Dendritic cell treated with granulocyte-macrophage colony-stimulating factor and Interleukin-4, amounts not matched to agents 40 ng/mL and 50 ng/mL, for 4 days (primary cell): ENCODE results near the gene SLC25A5.
A peak's percentile ranks its signal among the peaks of the same experiment; 100 is the strongest.
"Not testable (repeated sequence)": the region's sequence is repeated elsewhere in the genome, so short reads cannot be mapped to it uniquely, and the experiment has no call there.

Experiments used
- H3K27ac Mint-ChIP-seq: one replicate; pipeline ENCODE4 v1.8.0; 2022; ENCODE audit warnings: mild to moderate bottlenecking, mixed read lengths
- H3K27me3 Mint-ChIP-seq: one replicate; pipeline ENCODE4 v1.8.0; 2022; ENCODE audit warnings: mild to moderate bottlenecking, mixed read lengths
- H3K36me3 Mint-ChIP-seq: one replicate; pipeline ENCODE4 v1.8.0; 2022; ENCODE audit warnings: low read depth, mixed read lengths
- H3K4me1 Mint-ChIP-seq: one replicate; pipeline ENCODE4 v1.8.0; 2022; ENCODE audit warnings: low read depth, mixed read lengths
- H3K4me3 Mint-ChIP-seq: one replicate; pipeline ENCODE4 v1.8.0; 2022; ENCODE audit warnings: mild to moderate bottlenecking, moderate library complexity, mixed read lengths
- H3K9me3 Mint-ChIP-seq: one replicate; pipeline ENCODE4 v1.8.0; 2022; ENCODE audit warnings: mixed read lengths
- intact Hi-C: fragments of 100-400 bp; cut with micrococcal nuclease; formaldehyde crosslinking; loops from one replicate; pipeline ENCODE4 v1.15.0; 2022

Gene SLC25A5

DNA sequence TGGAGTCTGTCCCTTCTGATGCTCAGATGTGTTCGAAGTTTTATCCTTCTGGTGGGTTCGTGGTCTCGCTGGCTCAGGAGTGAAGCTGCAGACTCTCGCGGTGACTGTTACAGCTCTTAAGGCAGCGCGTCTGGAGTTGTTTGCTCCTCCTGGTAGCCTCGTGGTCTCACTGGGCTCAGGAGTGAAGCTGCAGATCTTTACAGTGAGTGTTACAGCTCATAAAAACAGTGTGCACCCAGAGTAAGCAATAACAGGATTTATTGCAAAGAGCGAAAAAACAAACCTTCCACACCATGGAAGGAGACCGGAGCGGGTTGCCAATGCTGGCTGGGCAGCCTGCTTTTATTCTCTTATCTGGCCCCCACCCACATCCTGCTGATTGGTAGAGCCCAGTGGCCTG lies 18.5 kb downstream of the SLC25A5 start:
- Mint-ChIP-seq H3K9me3 (no peaks in the 10 kb centered on the region), H3K4me1 (peaks cover 9% of the 10 kb centered on the region), H3K27me3 (peaks cover 2% of the 10 kb centered on the region), H3K27ac (no peak overlapping the region), H3K36me3 (no peaks in the 10 kb centered on the region), H3K4me3 (no peak overlapping the region)
- intact Hi-C loops: no loop called here

DNA sequence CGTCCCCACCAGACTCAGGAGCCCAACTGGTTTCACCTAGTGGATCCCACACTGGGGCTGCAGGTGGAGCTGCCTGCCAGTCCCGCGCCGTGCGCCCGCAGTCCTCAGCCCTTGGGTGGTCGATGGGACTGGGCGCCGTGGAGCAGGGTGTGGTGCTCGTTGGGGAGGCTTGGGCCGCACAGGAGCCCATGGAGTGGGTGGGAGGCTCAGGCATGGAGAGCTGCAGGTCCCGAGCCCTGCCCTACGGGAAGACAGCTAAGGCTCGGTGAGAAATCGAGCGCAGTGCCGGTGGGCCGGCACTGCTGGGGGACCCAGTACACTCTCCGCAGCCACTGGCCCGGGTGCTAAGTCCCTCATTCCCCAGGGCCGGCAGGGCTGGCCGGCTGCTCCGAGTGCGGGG lies 19.5 kb downstream of the SLC25A5 start:
- intact Hi-C loops, H3K27ac Mint-ChIP-seq, H3K27me3 Mint-ChIP-seq, H3K36me3 Mint-ChIP-seq, H3K4me1 Mint-ChIP-seq, H3K4me3 Mint-ChIP-seq, H3K9me3 Mint-ChIP-seq: not testable (repeated sequence)

- no peaks in the 10 kb centered on the region for H3K9me3 Mint-ChIP-seq
- no peaks in the 10 kb centered on the region for H3K4me1 Mint-ChIP-seq
- no peaks in the 10 kb centered on the region for H3K36me3 Mint-ChIP-seq
- no peak overlapping the region for H3K27ac Mint-ChIP-seq
- intact Hi-C loops: no loop called here
- H3K4me3 Mint-ChIP-seq: no peak overlapping the region
- H3K27me3 Mint-ChIP-seq: no peaks in the 10 kb centered on the region
These were observed 20.5 kb downstream of the SLC25A5 start for GRCh38 chrX:119488749-119489148.

- Mint-ChIP-seq H3K9me3 (no peaks in the 10 kb centered on the region), H3K27ac (no peak overlapping the region), H3K4me3 (no peak overlapping the region), H3K4me1 (no peaks in the 10 kb centered on the region), H3K27me3 (no peaks in the 10 kb centered on the region), H3K36me3 (no peaks in the 10 kb centered on the region)
- intact Hi-C loops: no loop called here
These were observed 21.2 kb downstream of the SLC25A5 start for GRCh38 chrX:119489212-119490074.

DNA sequence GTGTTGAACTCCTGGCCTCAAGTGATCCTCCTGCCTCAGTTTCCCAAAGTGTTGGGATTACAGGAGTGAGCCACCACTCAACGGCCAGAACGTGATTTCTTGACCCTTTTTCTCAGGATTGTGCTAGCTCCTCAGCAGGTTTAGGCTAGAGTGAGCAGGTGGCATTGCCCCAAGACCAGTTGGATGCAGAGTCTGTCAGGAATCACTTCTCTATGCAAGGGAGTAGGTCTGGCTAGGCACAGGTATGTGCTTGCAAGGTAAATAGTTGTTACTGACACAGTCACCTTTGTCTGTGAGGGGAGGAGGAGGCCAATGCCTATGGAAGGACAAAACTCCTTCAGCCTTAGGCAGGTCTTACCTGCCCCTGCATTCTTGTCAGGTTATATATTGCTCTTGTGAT lies 24.2 kb downstream of the SLC25A5 start:
- intact Hi-C loops: no loop called here
- Mint-ChIP-seq H3K27ac (no peak overlapping the region), H3K36me3 (no peaks in the 10 kb centered on the region), H3K27me3 (no peaks in the 10 kb centered on the region), H3K9me3 (no peaks in the 10 kb centered on the region), H3K4me3 (no peak overlapping the region), H3K4me1 (peaks cover 10% of the 10 kb centered on the region)

DNA sequence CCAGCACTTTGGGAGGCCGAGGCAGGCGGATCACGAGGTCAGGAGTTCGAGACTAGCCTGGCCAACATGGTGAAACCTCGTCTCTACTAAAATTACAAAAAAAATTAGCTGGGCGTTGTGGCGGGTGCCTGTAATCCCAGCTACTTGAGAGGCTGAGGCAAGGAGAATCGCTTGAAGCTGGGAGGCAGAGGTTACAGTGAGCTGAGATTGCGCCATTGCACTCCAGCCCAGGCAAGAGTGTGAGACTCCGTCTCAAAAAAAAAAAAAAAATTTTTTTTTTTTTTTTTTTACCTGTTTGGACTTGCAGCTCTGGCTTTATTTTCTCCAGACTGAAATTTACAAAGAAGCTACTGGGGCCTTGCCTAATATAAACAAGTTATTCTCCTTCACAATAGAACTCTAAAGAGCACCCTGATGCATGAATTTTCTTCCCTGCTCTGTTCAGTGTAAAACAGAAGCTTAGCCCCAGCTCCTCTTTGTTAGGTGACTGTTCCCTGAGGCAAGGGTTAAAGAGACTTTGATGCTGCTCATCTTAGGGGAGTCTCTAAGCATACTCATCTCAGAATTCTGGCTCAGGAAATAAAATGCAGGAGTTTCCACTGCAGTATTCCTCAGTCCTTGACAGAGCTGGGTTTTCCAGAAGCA lies 25.7 kb downstream of the SLC25A5 start:
- H3K27me3 Mint-ChIP-seq, H3K36me3 Mint-ChIP-seq, H3K9me3 Mint-ChIP-seq, H3K4me3 Mint-ChIP-seq, H3K27ac Mint-ChIP-seq, intact Hi-C loops: not testable (repeated sequence)
- peaks cover 13% of the 10 kb centered on the region for H3K4me1 Mint-ChIP-seq

DNA sequence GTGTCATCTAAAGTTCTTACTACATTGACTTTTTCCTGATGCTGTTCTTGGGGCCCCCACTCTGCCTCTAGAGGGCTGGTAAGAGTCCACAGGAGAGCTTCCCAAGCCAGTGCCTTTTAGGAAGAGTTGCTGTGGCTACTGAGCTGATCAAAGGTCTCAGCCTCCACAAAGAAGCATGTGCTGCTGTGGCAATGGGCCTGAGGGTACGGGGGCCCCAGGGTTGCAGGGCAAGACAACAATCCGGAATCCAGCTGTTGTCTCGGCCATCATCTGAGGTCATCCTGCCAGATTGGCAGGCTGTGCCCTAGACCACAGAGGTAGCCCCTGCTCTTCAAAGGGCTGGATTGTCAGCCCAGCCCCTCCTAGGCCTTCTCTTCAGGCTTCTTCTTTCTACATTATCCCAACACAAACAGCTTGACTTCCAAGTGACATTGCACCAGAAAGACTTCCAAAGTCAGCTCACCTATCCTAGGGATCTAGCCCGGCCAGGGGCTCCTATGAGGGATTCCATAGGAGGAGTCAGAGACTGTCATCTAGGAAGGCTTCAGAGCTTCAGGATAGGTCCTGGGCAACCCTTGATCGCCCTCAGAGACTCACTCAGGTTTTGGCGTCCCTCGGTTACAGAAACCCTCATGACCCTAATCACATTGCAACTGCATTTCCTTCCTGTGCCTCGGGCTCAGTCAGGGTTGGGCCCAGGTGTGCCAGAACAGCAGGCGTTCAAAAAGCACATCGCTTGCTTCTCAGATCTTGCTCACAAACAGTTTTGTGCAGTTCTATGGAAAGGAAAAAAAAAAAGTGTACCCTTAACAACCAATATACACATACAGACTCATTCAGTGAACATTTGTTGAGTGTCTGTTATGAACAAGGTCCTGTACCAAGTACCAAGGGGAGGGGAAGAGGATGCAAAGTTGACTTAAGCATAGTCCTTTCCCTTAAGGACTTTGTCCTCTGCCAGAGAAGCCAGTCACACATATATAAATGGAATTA lies 27.8 kb downstream of the SLC25A5 start:
- H3K27me3 Mint-ChIP-seq: no peaks in the 10 kb centered on the region
- H3K36me3 Mint-ChIP-seq: no peaks in the 10 kb centered on the region
- H3K4me3 Mint-ChIP-seq: no peak overlapping the region
- intact Hi-C loops: no loop called here
- no peak overlapping the region for H3K27ac Mint-ChIP-seq
- H3K9me3 Mint-ChIP-seq: no peaks in the 10 kb centered on the region
- H3K4me1 Mint-ChIP-seq: peaks cover 23% of the 10 kb centered on the region

DNA sequence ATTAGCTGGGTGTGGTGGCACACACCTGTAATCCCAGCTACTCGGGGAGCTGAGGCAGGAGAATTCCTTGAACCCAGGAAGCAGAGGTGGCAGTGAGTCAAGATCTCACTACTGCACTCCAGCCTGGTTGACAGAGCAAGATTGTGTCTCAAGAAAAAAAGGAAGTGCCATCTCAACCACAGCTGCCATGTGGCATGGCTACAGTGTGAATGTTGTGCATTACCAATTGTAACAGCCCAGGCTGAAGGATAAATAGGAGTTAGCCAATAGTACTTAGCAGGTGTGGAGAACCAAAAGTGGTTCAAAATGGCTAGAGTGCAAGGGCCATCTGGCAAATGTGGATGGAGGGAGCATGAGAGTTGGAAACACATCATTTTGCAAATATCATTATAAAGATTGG lies 28.9 kb downstream of the SLC25A5 start:
- no peak overlapping the region for H3K27ac Mint-ChIP-seq
- H3K4me1 Mint-ChIP-seq: peaks cover 30% of the 10 kb centered on the region
- H3K36me3 Mint-ChIP-seq: no peaks in the 10 kb centered on the region
- intact Hi-C loops: no loop called here
- H3K9me3 Mint-ChIP-seq: no peaks in the 10 kb centered on the region
- no peak overlapping the region for H3K4me3 Mint-ChIP-seq
- H3K27me3 Mint-ChIP-seq: no peaks in the 10 kb centered on the region

- H3K9me3 Mint-ChIP-seq: no peaks in the 10 kb centered on the region
- H3K27ac Mint-ChIP-seq: peak overlapping the region; percentile 63
- no peaks in the 10 kb centered on the region for H3K27me3 Mint-ChIP-seq
- H3K4me1 Mint-ChIP-seq: peaks cover 37% of the 10 kb centered on the region
- H3K4me3 Mint-ChIP-seq: no peak overlapping the region
- no peaks in the 10 kb centered on the region for H3K36me3 Mint-ChIP-seq
- intact Hi-C loops: no loop called here
These were observed 32.0 kb downstream of the SLC25A5 start for GRCh38 chrX:119500061-119500800.

GRCh38 chrX:119501511-119502148 lies 33.4 kb downstream of the SLC25A5 start:
- intact Hi-C loops: no loop called here
- peaks cover 34% of the 10 kb centered on the region for H3K4me1 Mint-ChIP-seq
- no peaks in the 10 kb centered on the region for H3K9me3 Mint-ChIP-seq
- peak overlapping the region; percentile 63 for H3K27ac Mint-ChIP-seq
- no peaks in the 10 kb centered on the region for H3K36me3 Mint-ChIP-seq
- H3K27me3 Mint-ChIP-seq: no peaks in the 10 kb centered on the region
- no peak overlapping the region for H3K4me3 Mint-ChIP-seq

DNA sequence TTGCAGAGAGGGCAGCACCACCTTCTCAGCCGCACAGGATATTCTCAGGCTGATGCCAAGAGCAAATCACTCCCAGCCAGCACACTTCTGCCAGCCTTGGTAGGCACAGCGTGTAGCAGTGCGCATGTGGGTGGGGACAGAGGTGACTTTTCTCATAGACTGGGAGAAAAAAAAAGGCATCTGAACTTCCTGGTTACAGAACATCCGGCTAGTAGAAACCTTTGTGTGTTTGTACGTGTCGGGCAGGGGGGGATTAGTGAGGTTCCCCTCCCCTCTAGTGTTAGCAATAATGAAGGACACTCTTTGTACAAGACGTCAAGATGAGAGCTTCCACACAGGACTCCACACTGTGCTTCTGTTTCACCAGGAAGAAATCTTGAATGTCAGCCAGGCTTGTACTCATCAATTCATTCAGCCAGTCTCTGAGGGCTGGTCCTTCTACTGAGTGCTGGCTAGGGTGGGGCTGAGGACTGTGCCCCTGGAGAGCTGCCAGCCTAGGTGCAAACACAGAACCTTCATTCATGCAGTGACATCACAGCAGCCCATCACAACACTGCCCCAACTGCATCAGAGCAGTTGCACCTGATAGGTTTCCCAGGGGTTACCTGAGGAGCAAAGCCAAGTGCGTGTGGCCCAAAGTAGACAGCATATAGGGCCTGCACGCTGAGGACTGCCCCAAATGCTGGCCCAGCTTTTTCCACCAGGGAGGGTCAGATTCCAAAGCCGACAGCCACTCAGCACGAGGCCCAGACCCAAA lies 34.7 kb downstream of the SLC25A5 start:
- Mint-ChIP-seq H3K4me1 (peaks cover 24% of the 10 kb centered on the region), H3K4me3 (no peak overlapping the region), H3K36me3 (no peaks in the 10 kb centered on the region), H3K27me3 (no peaks in the 10 kb centered on the region), H3K27ac (no peak overlapping the region), H3K9me3 (no peaks in the 10 kb centered on the region)
- intact Hi-C loops: no loop called here

DNA sequence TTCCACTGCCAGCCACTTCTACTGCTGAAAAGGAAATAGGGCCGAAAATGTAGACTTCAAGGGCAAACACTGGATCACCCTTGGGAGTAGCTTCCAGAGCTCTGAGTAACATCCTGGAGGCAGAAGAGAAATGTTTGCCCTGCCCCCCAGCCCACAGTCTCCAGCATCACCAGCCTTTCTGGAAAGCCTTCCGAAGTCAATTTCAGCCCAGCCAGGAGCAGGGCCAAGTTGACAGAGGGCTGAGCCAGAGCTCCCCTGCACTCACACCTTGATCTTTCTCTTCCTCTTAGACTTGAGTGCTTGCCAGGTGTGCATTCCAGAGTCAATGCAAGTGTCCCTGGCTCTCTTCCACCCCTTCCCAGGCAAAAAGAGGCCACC lies 35.2 kb downstream of the SLC25A5 start:
- intact Hi-C loops: no loop called here
- Mint-ChIP-seq H3K9me3 (no peaks in the 10 kb centered on the region), H3K4me3 (no peak overlapping the region), H3K27ac (no peak overlapping the region), H3K4me1 (peaks cover 24% of the 10 kb centered on the region), H3K27me3 (no peaks in the 10 kb centered on the region), H3K36me3 (no peaks in the 10 kb centered on the region)
